Small intestine (tissue), 7 donors: Measurements from ENCODE around the gene NEK6. TPM values are rescaled to one million over a fixed set of nuclear protein-coding genes. Genes with fewer than 3 reads are reported as not detected.

Source experiments
- DNase-seq, 2 donors: peaks; one replicate each; pipeline versions ENCODE4 v3.0.0 to v3.0.0-alpha.2; 2013
- FAIRE-seq: peaks from 2 replicates; lab custom pipeline; 2012; peaks lifted over from hg19 to GRCh38; lab: Jason Lieb, UNC
- H3K27ac ChIP-seq, 3 donors: one replicate each; pipeline ENCODE4 v1.5.1; 2013; ENCODE audit warnings: low read length in 2 of 3, mild to moderate bottlenecking in 2 of 3, control low read depth in 1 of 3, inconsistent platforms in 1 of 3, low read depth in 1 of 3, moderate library complexity in 1 of 3
- H3K27me3 ChIP-seq, 3 donors: one replicate each; pipeline ENCODE4 v1.6.1; 2013; ENCODE audit warnings: low read length in 3 of 3, inconsistent platforms in 1 of 3; ENCODE audit not compliant: control insufficient read depth in 3 of 3, insufficient read depth in 3 of 3
- H3K36me3 ChIP-seq, 3 donors: one replicate each; pipeline ENCODE4 v1.6.1; 2013; ENCODE audit warnings: low read length in 3 of 3, inconsistent platforms in 1 of 3, low read depth in 1 of 3, mild to moderate bottlenecking in 1 of 3, moderate library complexity in 1 of 3; ENCODE audit not compliant: control insufficient read depth in 3 of 3, insufficient read depth in 2 of 3
- H3K4me1 ChIP-seq, 3 donors: one replicate each; pipeline ENCODE4 v1.6.1; 2013; ENCODE audit warnings: low read length in 2 of 3, inconsistent platforms in 1 of 3, low read depth in 1 of 3, mild to moderate bottlenecking in 1 of 3, moderate library complexity in 1 of 3; ENCODE audit not compliant: control insufficient read depth in 3 of 3, insufficient read depth in 2 of 3
- H3K4me3 ChIP-seq, 3 donors: one replicate each; pipeline ENCODE4 v1.5.1; 2013; ENCODE audit warnings: low read length in 3 of 3, control low read depth in 1 of 3, inconsistent platforms in 1 of 3, low read depth in 1 of 3, mild to moderate bottlenecking in 1 of 3, moderate library complexity in 1 of 3
- H3K9me3 ChIP-seq, 2 donors: one replicate each; pipeline ENCODE4 v1.6.1; 2013; ENCODE audit warnings: low read depth in 1 of 2, low read length in 1 of 2; ENCODE audit not compliant: control insufficient read depth in 2 of 2, insufficient read depth in 1 of 2
- WGBS, 3 donors: extraction: QIAGEN DNeasy Blood & Tissue Kit; methylation state at CpG; one replicate each; pipeline ENCODE4 v1.1.7; 2013; 5-methylcytosine and 5-hydroxymethylcytosine counted together
- polyA plus RNA-seq, 4 donors: library from polyadenylated mRNA; stranded (reverse) in 3 of 4; unstranded in 1 of 4; fragments of 200-250 nt in 3 of 4; fragments of 120-200 nt in 1 of 4; gene quantifications; one replicate each; pipeline versions ENCODE4 v1.2.1 to v1.2.3, GENCODE V29; 2013
- donor health status: healthy with polysubstance abuse.
- donor health status: control.
- donor health status: control.
- donor health status: Bipolar disorder and iron deficiency.
- donor health status: healthy.

NEK6 gene
- polyA plus RNA-seq, 4 donors = 9.7 to 31.2 (median 23.6) TPM

DNA sequence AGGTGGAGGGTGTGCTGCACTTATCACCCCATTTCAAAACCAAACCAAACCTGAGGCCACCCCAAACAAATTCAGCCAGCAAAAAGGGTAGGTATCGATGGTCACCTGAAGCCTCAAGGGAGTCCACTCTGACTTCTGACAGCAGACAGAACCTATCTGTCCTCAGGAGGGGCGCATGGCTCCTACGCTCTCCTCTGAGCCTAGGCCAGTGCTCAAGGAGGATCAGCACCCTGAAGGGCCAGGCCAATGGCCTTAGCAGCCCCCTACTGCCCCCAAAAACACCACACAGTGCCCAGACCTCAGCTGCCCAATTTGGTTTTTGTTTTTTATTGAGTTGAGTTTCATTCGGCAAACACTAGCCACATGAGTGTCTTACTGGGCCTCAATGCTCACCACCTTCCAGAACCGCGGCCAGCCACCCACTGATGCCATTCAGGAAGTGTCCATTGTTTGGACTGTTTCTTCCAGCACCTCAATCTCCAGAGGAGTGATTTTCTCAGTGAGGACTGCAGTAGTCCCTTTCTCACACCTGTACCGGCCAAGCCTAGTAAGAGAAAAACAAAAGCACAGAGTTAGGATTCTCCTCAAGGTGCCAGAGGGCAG is 95.5 kb downstream of the NEK6 start:
- 95 to 97% (median 95%) methylated on average over 7 of the region's 7 CpGs for WGBS, 3 donors
- no peak overlapping the region for H3K4me3 ChIP-seq
- H3K9me3 ChIP-seq = no peaks in the 10 kb centered on the region
- H3K36me3 ChIP-seq = peaks cover 33 to 84% (median 35%) of the 10 kb centered on the region in 3 donors
- no peaks in the 10 kb centered on the region for H3K27me3 ChIP-seq
- no peaks in the 10 kb centered on the region for H3K4me1 ChIP-seq
- no peak overlapping the region for H3K27ac ChIP-seq
- DNase-seq (no peak), FAIRE-seq (no peak)

DNA sequence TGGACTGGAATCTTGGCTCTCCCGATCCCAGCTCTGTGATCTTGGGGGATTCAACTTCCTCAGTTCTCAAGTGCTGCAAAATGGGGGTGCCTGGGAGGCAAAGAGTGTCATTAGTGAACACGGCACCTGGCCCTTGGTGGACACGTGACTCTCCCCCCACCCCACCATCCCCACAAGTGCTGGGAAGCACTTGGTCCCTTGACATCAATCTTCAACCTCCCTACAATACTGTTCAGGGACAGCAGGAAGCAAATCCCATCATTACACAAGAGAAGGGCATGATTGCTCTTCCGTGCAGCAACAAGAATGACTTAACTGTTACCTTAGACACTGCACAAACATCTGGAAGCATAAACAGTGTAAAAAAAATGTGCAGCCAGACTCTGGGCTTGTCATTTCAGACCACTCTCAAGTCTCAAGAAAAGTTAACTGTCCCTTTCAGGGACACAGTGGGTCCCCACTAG is 96.1 kb downstream of the NEK6 start:
- WGBS, 3 donors = 78 to 85% (median 80%) methylated on average over 4 of the region's 4 CpGs
- Histone ChIP-seq H3K36me3 (peaks cover 29 to 84% (median 29%) of the 10 kb centered on the region in 3 donors), H3K27ac (no peak overlapping the region), H3K27me3 (no peaks in the 10 kb centered on the region), H3K9me3 (no peaks in the 10 kb centered on the region), H3K4me3 (no peak overlapping the region), H3K4me1 (no peaks in the 10 kb centered on the region)
- no peak for DNase-seq
- FAIRE-seq = no peak

DNA sequence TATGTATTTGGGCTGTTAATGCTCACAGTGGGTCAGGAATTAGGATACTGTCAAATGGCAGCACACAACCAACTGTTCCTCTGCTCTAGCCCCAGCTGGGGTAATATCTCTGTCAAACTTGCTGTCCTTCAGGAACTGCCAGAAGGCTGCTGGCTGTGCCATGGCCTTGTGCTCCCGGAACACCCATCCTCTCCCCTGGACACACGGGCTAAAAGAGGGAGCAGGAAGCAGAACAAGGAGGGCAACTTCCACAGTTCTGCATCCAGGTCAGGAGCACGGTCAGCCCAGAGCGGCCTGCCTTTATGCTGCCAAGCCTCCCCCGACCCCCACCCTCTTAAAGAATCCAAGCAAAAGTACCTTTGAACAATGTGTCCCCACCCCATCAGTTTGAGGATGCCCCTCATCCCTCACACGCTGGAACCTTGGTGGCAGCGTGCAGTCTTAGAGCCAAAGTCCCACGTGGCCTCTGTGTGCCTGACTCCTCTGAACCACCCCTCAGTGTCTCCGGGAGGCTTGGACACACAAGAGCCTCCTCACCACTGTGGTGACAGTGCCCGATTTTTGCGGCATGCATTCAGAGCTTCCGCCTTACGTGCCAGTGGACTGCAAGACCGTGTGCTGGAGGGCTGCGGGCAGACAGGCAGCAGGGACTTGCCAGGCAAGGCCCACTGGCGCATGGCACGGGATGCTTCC is 96.7 kb downstream of the NEK6 start:
- WGBS, 3 donors = 89 to 91% (median 90%) methylated on average over 17 of the region's 17 CpGs
- H3K4me1 ChIP-seq = no peaks in the 10 kb centered on the region
- no peaks in the 10 kb centered on the region for H3K27me3 ChIP-seq
- FAIRE-seq (no peak), DNase-seq (no peak)
- H3K9me3 ChIP-seq = no peaks in the 10 kb centered on the region
- no peak overlapping the region for H3K27ac ChIP-seq
- no peak overlapping the region for H3K4me3 ChIP-seq
- peaks cover 28 to 82% (median 28%) of the 10 kb centered on the region in 3 donors for H3K36me3 ChIP-seq

GRCh38 chr9:124355039-124355940 is 97.5 kb downstream of the NEK6 start:
- Histone ChIP-seq H3K27me3 (no peaks in the 10 kb centered on the region), H3K27ac (no peak overlapping the region), H3K4me1 (no peaks in the 10 kb centered on the region), H3K4me3 (no peak overlapping the region), H3K36me3 (peaks cover 24 to 76% (median 26%) of the 10 kb centered on the region in 3 donors), H3K9me3 (no peaks in the 10 kb centered on the region)
- 94% methylated on average over 21 of the region's 21 CpGs for WGBS, 3 donors
- FAIRE-seq = no peak
- DNase-seq = no peak

- Histone ChIP-seq H3K36me3 (peaks cover 18 to 70% (median 21%) of the 10 kb centered on the region in 3 donors), H3K27ac (no peak overlapping the region), H3K4me1 (no peaks in the 10 kb centered on the region), H3K27me3 (no peaks in the 10 kb centered on the region), H3K4me3 (no peak overlapping the region), H3K9me3 (no peaks in the 10 kb centered on the region)
- 88 to 93% (median 89%) methylated on average over 15 of the region's 15 CpGs for WGBS, 3 donors
- FAIRE-seq = no peak
- no peak for DNase-seq
Measured at GRCh38 chr9:124355941-124356744, 98.4 kb downstream of the NEK6 start.

GRCh38 chr9:124356745-124357390 is 99.1 kb downstream of the NEK6 start:
- no peaks in the 10 kb centered on the region for H3K4me1 ChIP-seq
- DNase-seq (no peak), FAIRE-seq (no peak)
- H3K36me3 ChIP-seq = peaks cover 13 to 65% (median 18%) of the 10 kb centered on the region in 3 donors
- no peak overlapping the region for H3K4me3 ChIP-seq
- no peaks in the 10 kb centered on the region for H3K9me3 ChIP-seq
- WGBS, 3 donors = 90 to 92% (median 90%) methylated on average over 19 of the region's 19 CpGs
- no peak overlapping the region for H3K27ac ChIP-seq
- H3K27me3 ChIP-seq = no peaks in the 10 kb centered on the region

DNA sequence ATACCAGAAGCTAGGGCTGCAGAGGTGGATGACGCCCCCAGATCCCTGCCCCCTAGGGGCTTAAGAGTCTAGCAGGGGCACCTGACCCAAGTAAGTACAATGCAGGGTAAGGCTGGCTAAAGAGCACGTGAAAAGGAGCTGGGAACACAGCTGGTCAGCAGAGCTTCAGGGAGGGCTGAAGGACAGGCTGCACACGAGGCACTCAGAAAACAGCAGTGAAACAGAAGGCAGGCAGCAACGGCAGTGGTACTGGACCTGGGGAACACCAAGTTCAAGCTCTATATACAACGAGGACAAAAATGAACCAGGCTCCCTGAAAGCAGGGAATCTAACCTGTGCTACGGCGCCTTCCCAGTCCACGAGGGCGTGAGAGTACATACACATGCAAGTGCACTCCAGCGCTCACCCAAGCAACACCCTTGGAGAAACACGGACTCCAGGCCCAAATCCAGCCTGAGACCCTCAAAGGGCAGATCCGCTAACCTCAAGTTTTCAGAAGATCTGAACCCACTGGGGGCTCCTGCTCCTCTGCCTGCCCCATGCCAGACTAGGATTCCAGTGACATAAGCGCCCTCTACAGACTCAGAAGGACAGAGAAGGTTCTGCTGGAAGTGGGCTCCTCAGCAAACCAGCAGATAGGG is 100.1 kb downstream of the NEK6 start:
- no peak overlapping the region for H3K27ac ChIP-seq
- no peaks in the 10 kb centered on the region for H3K9me3 ChIP-seq
- WGBS, 3 donors = 82 to 89% (median 87%) methylated on average over 13 of the region's 13 CpGs
- no peaks in the 10 kb centered on the region for H3K27me3 ChIP-seq
- FAIRE-seq (no peak), DNase-seq (no peak)
- H3K4me1 ChIP-seq = no peaks in the 10 kb centered on the region
- H3K36me3 ChIP-seq = peaks cover 7 to 59% (median 13%) of the 10 kb centered on the region in 3 donors
- no peak overlapping the region for H3K4me3 ChIP-seq
